Measurements from ENCODE around the gene ZNF407.
A peak's percentile ranks its signal among the peaks of the same experiment; 100 is the strongest.

The ZNF407 gene

DNA sequence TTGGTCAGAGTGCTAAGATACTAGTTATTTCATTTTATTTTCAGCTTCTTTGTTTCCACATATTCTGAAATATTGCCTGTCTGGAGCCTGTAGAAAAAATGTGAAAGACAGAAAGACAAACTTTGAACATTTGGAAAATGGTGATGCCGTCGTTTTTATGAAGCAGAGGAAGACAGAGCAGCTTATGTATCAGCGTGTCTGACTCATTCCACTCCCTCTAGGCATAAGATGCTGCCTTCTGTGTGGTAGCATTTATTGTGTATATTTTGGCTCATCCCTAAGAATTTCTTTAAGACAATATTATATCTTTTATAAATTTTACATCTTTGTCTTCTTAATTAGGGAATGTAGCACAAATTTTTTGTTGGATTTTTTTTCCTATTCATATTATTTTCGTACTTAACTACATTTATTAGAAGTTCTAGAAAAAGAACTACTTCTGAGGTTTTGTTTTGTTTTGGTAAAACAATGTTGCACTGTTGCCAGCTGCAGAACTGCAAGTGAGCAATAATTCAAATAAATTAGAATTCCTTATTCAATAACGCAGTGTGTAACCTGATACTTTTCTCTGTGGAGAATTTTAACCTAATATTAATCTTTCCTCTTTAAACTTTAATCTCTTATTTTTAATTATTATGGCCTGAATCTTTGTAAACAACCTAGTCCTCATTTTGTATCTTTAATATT lies 300.4 kb downstream of the ZNF407 start:
- no peak for DNase-seq

DNA sequence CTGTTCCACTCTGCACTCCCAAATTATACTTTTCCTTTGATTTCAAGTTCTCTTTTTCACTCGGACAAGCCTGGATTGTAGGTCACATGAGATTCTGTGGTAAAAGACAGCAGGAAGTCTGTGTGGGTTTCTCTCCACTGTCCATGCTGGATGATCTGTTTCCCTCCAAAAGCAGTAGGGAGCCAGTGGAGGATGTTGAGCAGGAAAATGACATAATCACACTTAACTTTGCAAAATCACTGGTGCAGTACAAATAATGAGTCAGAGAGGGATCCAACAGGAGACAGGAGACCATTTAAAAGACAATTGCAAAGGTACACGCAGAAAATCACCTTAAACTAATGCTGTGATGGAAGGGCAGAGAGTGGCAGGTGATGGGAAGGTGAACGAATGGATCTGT lies 301.3 kb downstream of the ZNF407 start:
- DNase-seq, result no peak

DNA sequence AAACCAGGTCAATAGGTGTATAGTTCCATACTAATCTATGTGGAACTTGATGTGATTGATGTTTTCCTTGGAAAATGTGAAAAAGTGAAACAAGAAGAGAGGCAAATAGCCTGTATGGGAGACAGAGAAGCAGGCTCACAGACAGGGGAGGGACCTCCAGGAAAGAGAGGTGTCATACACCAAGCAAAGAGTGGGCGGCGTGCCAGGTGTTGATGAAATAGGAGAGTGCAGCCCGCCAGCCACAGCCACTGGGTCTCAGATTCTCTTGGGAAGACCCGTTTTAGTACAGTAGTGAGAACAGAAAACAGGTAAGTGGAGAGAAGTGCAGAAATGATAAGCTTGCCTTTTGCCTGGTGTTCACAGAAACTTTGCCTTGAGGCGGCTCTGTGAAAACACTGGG lies 301.9 kb downstream of the ZNF407 start:
- DNase-seq, result peak; percentile 55

DNA sequence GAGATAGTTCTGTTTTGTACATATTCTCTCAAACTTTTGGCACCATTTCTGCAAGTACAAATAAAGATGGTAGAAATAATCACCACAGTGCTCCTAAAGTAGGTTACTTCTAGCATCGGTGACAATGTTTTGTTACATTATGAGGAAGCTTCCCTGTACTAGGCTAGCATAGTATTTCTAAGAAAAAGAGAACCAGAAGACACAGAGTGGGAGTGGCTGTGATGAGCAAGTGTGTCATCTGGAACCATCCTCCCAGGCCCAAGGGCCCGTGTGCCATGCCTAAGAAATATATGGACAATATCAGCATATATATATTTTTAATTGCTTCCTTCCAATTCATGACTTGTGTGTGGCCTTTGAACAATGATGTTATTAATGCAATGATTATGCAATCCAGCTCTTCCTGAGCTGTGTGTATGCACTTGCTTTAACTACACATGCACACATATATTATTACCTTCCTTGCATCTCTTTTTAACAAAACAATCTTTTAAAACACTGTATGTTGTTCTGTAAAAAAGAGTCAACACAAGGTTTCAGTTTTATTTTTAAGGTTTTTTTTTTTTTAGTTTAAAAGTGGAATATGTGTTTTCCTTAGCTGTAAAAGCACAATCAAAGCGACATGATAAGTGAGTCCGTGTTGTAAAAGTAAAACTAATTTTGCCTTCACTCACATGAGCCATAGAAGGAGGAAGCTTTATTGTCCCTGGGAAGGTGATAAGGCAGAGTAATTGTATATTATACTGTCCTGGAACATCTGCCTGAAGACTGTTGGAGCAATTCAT lies 303.9 kb downstream of the ZNF407 start:
- no peak for DNase-seq

DNA sequence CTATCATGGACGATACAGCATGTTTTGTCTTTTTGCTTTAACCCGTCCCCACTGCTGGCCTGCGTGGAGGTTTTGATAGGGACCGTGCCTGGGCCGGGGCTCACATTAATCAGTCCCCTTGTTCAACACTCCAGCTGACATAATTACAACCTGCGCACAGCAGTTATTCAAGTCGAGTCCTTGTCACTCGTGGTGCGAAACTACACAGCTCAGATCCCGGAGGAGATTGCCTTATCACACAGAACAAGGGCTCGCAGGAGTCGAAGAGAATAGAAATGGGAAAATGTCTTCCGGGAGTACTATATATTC lies 304.4 kb downstream of the ZNF407 start:
- DNase-seq, result no peak

DNA sequence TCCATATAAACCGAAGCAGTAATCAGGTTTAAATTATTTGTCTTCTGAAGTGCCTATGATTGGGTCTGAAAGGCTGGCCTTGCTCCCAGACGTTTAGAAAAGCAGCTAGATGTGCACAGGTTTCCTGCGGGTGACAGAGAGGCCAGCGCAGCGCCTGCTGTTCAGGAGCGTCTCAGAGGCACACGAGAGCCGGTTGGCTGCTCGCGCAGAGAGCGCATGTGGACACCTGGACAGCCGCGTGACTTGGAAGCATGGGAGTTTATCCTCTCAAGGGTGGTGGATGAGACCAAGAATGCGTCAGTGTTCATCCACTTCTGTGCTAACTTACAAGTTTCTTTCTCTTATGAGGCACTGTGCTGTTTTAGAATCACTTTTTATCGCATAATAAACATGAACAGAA lies 307.6 kb downstream of the ZNF407 start:
- DNase-seq, result no peak

DNA sequence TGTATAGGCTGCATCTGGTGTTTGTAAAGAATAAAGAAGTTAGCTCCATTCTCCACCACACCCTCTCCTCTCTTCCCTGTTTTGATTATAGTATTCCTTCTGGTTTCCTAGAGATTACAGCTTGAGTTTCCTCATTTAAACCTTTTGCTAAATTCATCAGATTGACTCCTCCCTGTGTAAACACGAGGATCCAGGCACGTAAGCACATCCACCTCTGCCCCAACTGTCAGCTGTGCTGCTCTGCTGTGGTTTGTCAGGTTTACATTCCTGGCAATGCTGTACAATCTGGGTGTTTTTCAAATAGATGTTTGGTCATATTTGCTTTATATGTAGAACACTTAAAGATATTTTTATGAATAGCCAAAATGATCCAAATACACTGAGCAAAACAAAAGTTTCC lies 308.5 kb downstream of the ZNF407 start:
- DNase-seq, result no peak

DNA sequence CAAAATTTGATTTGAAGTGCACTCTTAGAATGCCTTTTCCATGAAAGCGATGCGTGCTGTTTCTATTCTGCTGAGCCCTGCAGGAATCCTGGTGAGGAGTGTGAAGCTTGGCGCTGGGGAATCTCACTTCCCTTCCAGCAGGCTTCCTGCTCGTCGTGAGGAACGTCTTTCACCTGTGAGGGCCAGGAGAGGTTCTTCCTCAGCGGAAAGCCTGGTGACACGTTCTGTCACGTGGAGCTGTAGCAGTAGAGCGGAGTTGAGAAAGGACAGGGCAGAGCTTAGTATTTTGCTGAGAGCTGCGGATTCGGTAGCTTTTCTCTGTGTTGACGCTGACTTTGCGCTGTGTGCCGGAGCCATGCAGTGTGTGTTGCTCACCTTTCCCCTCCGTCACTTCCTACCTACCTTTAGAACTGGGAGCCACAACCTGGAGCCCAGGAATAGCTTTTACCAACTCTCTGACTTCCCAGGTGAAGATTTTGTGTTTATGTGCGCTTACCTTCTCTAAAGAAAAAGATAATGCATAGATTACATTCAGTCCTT lies 316.5 kb downstream of the ZNF407 start:
- DNase-seq, result no peak

DNA sequence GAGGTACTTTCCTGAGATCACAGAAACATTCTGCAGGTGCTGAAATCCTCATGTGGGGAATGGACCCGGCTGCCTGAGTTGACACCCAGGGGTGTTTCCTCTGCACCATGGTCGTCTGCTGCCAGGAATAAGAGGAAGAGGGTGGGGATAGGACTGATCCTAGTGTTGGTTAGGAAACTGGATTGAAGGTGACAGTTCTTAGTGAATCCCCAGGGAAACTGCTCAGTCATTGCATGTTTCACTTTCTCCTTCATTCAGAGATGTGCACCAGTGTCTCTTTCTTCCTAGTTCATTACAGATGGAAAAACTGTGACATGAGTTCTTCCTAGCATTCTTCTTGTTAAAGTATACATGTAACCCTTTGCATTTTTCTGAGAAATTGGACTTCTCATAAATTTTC lies 317.0 kb downstream of the ZNF407 start:
- DNase-seq, result no peak

DNA sequence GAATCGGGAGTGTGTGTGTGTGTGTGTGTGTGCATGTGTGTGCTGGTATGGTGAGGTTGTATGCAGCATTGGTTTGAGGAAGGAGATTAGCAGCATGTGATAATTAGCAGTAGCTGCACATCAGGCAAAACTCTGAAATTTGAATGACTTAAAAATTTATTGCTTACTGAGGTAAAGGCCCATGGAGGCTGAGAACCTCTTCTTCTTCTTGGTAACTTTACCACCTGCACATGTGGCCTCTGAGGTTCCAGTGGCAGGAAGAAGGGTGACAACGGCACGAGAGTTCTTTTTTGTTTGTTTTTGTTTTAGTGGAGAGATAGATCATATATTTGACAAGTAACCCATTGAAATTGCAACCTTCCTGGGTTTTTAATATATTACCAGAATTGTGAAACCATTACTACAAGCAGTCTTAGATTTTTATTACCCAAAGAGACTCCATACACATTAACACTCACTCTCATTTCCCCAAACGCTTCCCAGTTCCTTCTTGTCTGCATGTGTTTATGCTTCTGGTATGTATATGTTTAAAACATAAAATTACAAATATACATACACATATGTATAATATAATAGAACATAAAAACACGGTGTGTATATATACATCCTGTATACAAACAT lies 319.2 kb downstream of the ZNF407 start:
- DNase-seq, result no peak

DNA sequence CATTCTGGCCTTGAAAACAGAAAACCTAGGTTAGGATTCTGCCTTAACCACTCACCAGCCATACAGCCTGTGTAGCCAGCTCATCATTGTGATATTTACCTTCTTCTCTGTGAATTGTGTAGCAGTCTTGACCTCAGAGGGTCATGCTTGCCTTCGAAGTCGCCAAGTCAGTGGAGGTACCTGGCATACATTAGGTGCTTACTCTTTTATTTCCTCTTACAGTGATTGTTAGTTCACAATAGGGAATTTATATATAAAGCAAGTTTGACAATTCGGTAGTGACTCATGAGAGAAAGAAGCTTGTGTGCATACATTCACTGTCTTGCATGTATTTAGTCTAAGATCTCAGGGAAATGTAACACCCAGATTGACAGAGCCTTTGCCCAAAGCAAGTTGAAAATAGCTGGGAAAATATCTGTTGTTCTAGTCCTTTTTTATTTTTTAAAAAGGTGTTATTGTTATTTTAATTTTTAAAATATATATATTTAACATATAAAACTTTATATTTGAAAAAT lies 320.7 kb downstream of the ZNF407 start:
- DNase-seq, result no peak

DNA sequence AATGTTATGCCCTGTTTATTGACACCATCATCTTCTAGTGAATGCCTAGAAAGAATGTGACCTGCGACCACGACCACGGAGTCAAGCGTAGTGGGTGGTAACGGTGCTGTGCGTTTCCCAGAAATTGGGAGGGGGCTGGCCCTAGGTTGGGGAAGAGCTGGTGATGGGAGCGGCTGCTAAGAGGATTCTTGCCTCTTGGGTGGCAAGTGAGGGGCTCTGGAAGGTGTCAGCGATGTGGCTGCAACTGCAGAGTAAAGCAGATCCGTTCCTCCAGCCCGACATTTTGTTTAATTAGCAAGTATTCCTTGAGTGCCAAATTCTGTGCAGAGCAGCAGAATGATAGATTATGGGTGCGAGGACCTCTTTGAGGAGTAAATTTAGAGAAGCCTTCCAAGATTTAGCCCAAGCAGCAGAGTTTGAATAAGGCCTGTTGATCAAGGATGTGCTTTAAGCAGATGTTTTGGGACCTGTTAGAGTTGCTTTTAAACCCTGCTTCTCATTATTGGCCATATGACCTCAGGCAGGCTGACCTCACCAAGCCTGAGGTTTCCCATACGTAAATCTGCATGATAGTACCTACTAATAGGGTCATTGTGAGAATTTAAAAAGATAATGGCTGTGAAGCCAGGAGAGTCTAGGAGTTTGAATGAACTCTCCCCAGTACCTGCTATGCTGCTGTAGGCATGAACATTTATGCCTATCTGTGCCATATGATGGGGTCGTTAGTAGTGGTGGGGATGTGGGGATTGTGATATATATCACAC lies 323.6 kb downstream of the ZNF407 start:
- no peak for DNase-seq

DNA sequence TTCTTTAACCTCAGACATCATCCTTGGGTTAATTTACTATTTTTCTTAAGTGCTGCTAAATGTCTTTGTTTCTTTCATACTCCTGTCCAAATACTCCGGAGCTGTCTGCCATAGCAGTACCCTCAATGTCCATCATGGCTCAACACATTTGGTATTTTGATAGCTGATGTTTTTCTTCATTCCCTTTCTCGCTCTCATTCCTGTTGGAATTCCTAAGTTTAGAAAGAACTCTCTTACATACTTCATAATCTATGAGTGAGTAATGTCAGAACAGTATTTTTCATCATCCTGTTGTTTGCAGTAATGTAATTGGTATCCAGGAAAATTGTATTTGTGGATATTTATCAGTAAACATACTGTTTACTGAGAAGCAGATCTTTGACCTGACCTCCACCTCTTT lies 328.4 kb downstream of the ZNF407 start:
- DNase-seq, result no peak

DNA sequence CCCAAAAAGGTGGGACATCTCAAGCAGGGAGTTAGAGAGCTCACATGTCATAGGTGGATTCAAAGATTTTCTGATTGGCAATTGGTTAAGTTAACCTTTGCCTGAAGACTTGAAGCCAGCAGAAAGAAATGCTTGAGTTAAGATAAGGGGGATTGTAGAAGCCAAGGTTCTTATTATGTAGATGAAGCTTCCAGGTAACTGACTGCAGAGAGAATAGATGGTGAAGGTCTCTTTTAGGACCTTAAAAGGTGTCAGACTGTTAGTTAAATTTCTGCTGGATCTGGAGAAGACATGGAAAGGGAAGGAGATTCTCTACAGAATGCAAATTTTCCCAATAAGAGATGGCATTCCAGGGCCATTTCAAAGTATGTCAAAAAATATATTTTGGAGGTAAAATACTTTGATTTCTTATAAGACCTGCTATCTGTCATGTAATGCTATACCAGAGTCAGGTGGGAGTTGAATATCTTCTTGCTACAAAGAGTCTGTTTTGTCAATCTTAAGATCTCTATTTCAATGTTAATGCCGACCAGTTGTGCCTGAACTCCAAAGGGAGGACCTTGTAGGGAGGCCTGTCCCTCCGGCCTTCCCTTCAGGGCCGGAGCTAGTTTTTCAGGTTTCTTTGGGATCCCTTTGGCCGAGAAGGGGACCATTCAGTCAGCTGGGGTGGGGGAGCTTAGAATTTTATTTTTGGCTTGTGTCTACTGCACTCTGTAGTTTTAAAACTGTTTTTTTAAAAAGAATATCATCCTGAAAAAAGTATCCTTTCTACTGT lies 330.7 kb downstream of the ZNF407 start:
- no peak for DNase-seq

DNA sequence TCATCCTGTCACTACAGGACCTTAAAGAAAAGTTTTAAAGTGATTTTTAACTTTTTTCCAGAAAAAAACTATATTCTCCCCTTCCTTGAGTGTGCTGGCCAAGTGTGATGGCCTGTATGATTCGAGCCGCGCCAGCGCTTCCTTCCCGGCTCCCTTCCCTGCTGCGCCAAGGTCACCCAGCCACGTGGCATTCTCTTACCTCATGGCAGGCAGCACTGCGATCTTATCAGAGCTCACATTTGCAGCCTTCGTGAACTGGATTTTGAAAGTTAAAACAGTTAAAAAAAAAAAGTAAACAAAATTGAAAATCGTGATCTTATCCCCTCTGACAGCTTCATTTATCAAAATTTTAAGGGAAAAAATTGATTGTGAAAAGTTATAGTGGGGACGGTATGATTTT lies 331.4 kb downstream of the ZNF407 start:
- no peak for DNase-seq

DNA sequence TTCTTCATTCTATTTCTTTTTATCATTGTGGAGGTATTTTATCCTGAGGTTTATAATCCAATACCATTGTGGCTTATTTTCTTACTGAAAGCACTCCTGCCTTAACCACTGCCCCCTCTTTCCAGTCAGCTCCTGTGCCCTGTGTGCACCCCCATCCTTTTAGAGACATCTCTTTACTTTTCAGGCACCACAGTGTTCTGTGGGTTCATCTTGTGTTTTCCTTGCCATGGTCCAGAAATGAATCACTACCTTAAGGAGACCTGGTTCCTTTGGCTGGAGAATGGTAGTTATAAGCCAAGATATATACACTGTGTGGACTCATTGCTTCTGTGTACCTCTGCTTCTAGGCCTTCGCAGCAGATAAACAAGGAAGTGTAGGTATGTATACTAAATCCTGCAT lies 332.9 kb downstream of the ZNF407 start:
- DNase-seq, result no peak

DNA sequence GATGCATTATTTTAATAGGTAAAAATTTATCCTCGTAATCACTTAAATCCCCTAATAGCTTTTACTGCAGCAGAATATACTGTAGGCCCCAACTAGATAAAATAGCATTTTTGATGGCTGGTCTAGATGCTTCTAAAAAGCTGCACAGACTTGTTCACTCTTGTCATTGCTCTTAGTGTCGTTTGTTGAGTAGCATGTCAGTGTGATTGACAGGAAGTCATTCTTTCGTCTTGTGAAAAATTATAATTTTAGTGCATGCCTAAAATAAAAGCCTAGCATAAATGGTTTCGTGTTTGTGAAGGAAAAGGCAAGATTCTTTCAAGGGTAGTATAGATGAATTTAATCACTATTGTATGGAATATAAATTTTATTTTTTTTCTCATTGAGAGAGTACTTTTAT lies 336.3 kb downstream of the ZNF407 start:
- no peak for DNase-seq

DNA sequence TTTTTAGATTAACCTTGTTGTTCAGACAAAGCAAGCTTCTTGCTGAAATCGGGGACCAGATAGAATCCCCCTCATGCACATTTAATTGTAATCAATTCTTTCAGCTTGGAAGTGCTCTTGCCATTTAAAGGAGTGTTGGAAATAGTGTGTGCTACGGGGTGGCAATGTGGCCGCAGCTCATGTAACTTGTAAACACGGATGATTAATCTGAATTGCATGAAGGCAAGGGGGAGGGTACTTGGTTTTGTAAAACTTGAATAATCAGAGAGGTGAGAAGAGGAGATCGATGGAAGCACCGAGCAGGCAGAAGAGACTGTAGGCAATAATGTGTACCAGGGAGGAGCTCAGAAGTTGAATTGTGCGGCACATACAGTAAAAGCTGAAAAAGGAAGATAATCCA lies 337.8 kb downstream of the ZNF407 start:
- no peak for DNase-seq

DNA sequence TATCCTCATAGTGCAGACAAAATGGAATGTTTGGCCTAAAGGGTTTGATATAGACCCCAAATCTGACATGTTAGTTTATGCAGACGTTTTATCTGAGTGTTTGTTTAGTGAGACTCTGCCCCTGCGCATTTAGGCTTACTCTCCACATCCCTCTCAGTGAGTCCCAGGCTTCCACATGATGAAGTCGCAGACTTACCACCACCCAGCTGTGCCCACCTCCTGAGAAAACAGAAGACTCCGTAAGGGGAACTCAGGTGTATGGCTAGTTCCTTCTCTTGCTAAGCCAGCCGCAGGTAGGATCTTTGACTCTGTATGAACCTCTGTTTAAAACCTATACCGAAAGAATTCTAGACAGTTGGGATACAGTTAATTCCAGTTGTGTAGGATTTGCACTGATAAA lies 338.7 kb downstream of the ZNF407 start:
- DNase-seq, result no peak

DNA sequence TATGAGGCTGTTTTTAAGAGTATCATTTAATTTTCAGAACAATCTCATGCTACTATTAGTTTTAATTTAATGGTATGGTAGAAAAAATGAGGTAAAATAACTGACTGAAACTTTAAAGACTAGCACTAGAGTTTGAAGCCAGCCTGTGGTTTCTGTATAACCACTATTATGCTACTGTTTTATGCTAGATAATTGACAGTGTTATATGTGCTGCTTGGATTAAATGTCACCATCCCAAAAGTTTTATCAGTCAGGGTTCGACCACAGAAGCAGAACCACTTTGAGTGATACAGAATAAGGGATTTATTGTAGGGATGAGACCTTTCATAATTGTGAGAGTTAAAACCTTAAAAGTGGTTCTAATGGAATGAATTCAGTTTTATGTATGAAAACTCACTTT lies 339.6 kb downstream of the ZNF407 start:
- DNase-seq, result no peak

DNA sequence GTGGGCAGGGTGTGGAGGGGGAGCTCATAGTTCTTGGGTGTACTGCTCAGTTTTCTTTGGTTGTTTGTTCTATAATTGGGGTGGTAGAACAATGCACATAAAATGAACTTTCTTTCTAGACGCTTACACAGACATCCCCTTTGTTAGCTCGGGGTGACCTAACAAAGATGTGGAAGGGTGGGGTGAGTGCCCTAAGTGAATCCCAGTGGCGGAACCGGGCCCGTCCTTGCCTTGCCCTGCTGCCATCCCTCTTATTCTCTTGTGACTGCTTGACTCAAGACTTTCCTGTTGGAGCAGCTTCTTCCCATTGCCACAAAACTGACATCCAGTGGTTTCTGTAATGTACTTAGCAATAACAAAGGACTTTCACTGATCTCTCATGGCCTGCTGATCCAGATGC lies 343.2 kb downstream of the ZNF407 start:
- DNase-seq, result no peak

DNA sequence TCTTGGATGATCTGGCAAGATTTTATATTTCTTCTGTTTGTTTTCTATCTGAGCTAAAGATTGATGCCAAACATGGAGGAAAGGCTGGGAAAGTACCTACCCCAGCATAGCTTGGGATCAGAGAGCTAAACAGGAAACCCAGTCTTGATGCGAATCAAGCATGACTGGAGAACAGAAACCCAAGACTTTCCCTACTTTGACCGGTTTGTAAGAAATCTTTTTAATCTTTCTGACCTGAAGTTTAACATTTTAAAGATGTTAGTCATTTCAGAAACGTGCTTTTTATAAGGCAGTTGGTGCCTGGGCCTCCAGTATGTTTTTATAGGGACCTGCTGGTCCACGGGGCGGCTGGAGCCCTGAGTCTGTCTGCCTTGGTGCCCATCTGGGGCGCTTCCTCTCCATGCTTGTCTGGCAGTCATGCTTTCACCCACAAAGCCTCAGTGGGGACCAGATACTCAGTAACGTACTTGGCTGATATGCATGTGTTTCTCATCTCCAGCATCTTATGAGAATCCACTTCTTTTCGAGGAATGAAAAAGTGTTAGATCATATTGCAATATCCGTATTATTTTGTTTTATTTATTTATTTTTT lies 344.7 kb downstream of the ZNF407 start:
- no peak for DNase-seq

Data from NCI-H1105 (cell line).